ENCODE measurements around the gene IRF1.

- TF ChIP-seq GATA3 (IDR thresholded peaks at IDR 0.05; ENCODE audit: low read depth, low read length), result no peak
- no peak for TF ChIP-seq GATA2 (IDR thresholded peaks at IDR 0.05; ENCODE audit: low read depth, low read length)
Measured at GRCh38 chr5:132451387-132451786, 39.2 kb downstream of the IRF1 start.

Measured in SH-SY5Y (cell line).